HG02852 (cell line): ENCODE measurements around the gene SLC23A2.
"Not testable (repeated sequence)": the region's sequence is repeated elsewhere in the genome, so short reads cannot be mapped to it uniquely, and the experiment has no call there.

ENCODE experiments used
- ATAC-seq: cut with Tn5 transposase; IDR thresholded peaks from one replicate; pipeline ENCODE4 v1.9.1; 2021; ENCODE audit warnings: mild to moderate bottlenecking, moderate library complexity; ENCODE audit not compliant: unreplicated experiment

The SLC23A2 gene

GRCh38 chr20:4883051-4883450, 118.3 kb downstream of the SLC23A2 start:
- ATAC-seq: no peak

- ATAC-seq: no peak
Observed at GRCh38 chr20:4881006-4881730, 120.1 kb downstream of the SLC23A2 start.

- ATAC-seq: no peak
Observed at GRCh38 chr20:4880051-4880450, 121.3 kb downstream of the SLC23A2 start.

- not testable (repeated sequence) for ATAC-seq
Observed at GRCh38 chr20:4878099-4878498, 123.2 kb downstream of the SLC23A2 start.

GRCh38 chr20:4876731-4877130, 124.6 kb downstream of the SLC23A2 start:
- ATAC-seq: no peak

- ATAC-seq: no peak
Observed at GRCh38 chr20:4876301-4876700, 125.0 kb downstream of the SLC23A2 start.

- ATAC-seq: no peak
Observed at GRCh38 chr20:4875578-4876067, 125.7 kb downstream of the SLC23A2 start.

GRCh38 chr20:4873396-4873795, 127.9 kb downstream of the SLC23A2 start:
- ATAC-seq: no peak

GRCh38 chr20:4871486-4871885, 129.8 kb downstream of the SLC23A2 start:
- ATAC-seq: no peak

GRCh38 chr20:4870906-4871305, 130.4 kb downstream of the SLC23A2 start:
- ATAC-seq: no peak

- no peak for ATAC-seq
Observed at GRCh38 chr20:4869290-4870193, 131.8 kb downstream of the SLC23A2 start.

- ATAC-seq: no peak
Observed at GRCh38 chr20:4867051-4867450, 134.3 kb downstream of the SLC23A2 start.

- ATAC-seq: no peak
Observed at GRCh38 chr20:4866429-4866828, 134.9 kb downstream of the SLC23A2 start.

- no peak for ATAC-seq
Observed at GRCh38 chr20:4864311-4864752, 137.0 kb downstream of the SLC23A2 start.

GRCh38 chr20:4862661-4863060, 138.6 kb downstream of the SLC23A2 start:
- no peak for ATAC-seq

- no peak for ATAC-seq
Observed at GRCh38 chr20:4861961-4862360, 139.3 kb downstream of the SLC23A2 start.

- ATAC-seq: no peak
Observed at GRCh38 chr20:4858000-4858399, 143.3 kb downstream of the SLC23A2 start.

- ATAC-seq: no peak
Observed at GRCh38 chr20:4856022-4856755, 145.1 kb downstream of the SLC23A2 start.

GRCh38 chr20:4855555-4855954, 145.8 kb downstream of the SLC23A2 start:
- ATAC-seq: no peak

- ATAC-seq: no peak
Observed at GRCh38 chr20:4855097-4855496, 146.2 kb downstream of the SLC23A2 start.

GRCh38 chr20:4854561-4854901, 146.8 kb downstream of the SLC23A2 start:
- ATAC-seq: no peak
